Mesodermal cell (in vitro differentiated cells): ENCODE measurements around the gene TRIM8.
A peak's percentile ranks its signal among the peaks of the same experiment; 100 is the strongest.

Experiments
- H3K27ac ChIP-seq: 2 replicates; pipeline ENCODE4 v1.7.0; 2013; ENCODE audit warnings: mild to moderate bottlenecking, low read depth, low read length, moderate library complexity; ENCODE audit not compliant: severe bottlenecking
- H3K36me3 ChIP-seq: 2 replicates; pipeline ENCODE4 v1.7.1; 2013; ENCODE audit warnings: mild to moderate bottlenecking, low read length, moderate library complexity; ENCODE audit not compliant: control insufficient read depth, insufficient read depth
- H3K4me1 ChIP-seq: one replicate; pipeline ENCODE4 v1.7.1; 2013; ENCODE audit warnings: mild to moderate bottlenecking, low read length; ENCODE audit not compliant: insufficient read depth, control insufficient read depth, poor library complexity, severe bottlenecking
- H3K4me3 ChIP-seq: 2 replicates; pipeline ENCODE4 v1.7.0; 2013; ENCODE audit warnings: low read length, control low read depth, mild to moderate bottlenecking; ENCODE audit not compliant: insufficient read depth, poor library complexity, severe bottlenecking; ENCODE audit errors: extremely low read depth
- H3K9me3 ChIP-seq: 2 replicates; pipeline ENCODE4 v1.7.1; 2013; ENCODE audit warnings: mild to moderate bottlenecking, low read length, moderate library complexity; ENCODE audit not compliant: control insufficient read depth
- WGBS, 2 experiments: methylation state at CpG; one replicate each; pipeline ENCODE4 v1.1.5; 2013; ENCODE audit warnings: missing lambda C conversion rate in 2 of 2; ENCODE audit not compliant: insufficient coverage in 2 of 2; 5-methylcytosine and 5-hydroxymethylcytosine counted together

TRIM8 gene

GRCh38 chr10:102603946-102604345 is 40.3 kb upstream of the TRIM8 start:
- 83 to 89% methylated on average over 4 to 7 of the region's 7 CpGs for WGBS, 2 experiments
- H3K4me1 ChIP-seq: peaks cover 61% of the 10 kb centered on the region
- no peaks in the 10 kb centered on the region for H3K9me3 ChIP-seq
- H3K4me3 ChIP-seq: no peak overlapping the region
- peak overlapping the region; percentile 85 for H3K27ac ChIP-seq
- H3K36me3 ChIP-seq: peaks cover 64% of the 10 kb centered on the region

- Histone ChIP-seq H3K4me3 (no peak overlapping the region), H3K36me3 (peaks cover 60% of the 10 kb centered on the region), H3K27ac (peak overlapping the region; percentile 85), H3K9me3 (no peaks in the 10 kb centered on the region), H3K4me1 (peaks cover 57% of the 10 kb centered on the region)
- 93 to 100% methylated on average over 1 to 2 of the region's 6 CpGs for WGBS, 2 experiments
These were observed 39.8 kb upstream of the TRIM8 start for GRCh38 chr10:102604439-102604841.

GRCh38 chr10:102605712-102606111 is 38.6 kb upstream of the TRIM8 start:
- H3K9me3 ChIP-seq: no peaks in the 10 kb centered on the region
- H3K4me1 ChIP-seq: peaks cover 50% of the 10 kb centered on the region
- H3K36me3 ChIP-seq: peaks cover 56% of the 10 kb centered on the region
- 88 to 90% methylated on average over 2 to 5 of the region's 5 CpGs for WGBS, 2 experiments
- H3K4me3 ChIP-seq: no peak overlapping the region
- H3K27ac ChIP-seq: no peak overlapping the region

- Histone ChIP-seq H3K9me3 (no peaks in the 10 kb centered on the region), H3K36me3 (peaks cover 47% of the 10 kb centered on the region), H3K4me3 (no peak overlapping the region), H3K4me1 (peaks cover 52% of the 10 kb centered on the region), H3K27ac (no peak overlapping the region)
- WGBS, 2 experiments: 83 to 86% methylated on average over 1 to 2 of the region's 2 CpGs
These were observed 35.8 kb upstream of the TRIM8 start for GRCh38 chr10:102608487-102608886.

GRCh38 chr10:102610441-102610887 is 33.8 kb upstream of the TRIM8 start:
- Histone ChIP-seq H3K4me1 (peaks cover 56% of the 10 kb centered on the region), H3K9me3 (no peaks in the 10 kb centered on the region), H3K27ac (peak overlapping the region; percentile 51), H3K4me3 (no peak overlapping the region), H3K36me3 (peaks cover 44% of the 10 kb centered on the region)
- WGBS, 2 experiments: 87 to 93% methylated on average over 7 to 10 of the region's 10 CpGs

DNA sequence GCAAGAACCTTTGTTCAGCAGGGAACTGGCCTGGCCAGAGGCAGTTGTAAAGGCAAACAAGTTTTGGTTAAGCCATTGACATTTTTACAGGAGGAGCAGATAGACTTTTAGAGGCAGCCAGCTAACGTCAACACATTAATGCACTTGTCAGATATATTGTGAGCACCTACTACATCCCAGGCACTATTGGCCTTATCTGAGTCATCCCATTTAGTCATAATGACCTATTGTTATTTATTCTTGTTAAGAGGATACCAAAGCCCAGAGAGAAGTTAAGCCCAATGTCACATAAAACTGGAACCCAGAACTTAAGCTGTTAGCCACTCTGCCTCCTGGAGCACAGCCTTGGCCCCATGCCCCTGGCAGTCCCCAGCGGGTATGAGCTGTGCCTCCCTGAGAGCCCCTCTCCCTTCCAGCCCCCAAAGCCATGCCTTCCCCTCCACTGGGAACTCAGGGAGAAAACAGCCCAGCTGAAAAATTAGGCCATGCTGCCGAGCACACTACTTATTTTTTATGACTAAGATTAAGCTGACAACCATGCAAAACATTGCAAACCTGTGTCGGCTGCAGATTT is 32.7 kb upstream of the TRIM8 start:
- Histone ChIP-seq H3K27ac (peak overlapping the region; percentile 51), H3K36me3 (peaks cover 41% of the 10 kb centered on the region)

GRCh38 chr10:102612964-102613275 is 31.4 kb upstream of the TRIM8 start:
- H3K4me1 ChIP-seq: peaks cover 56% of the 10 kb centered on the region
- no peak overlapping the region for H3K4me3 ChIP-seq
- 94 to 96% methylated on average over 7 to 8 of the region's 8 CpGs for WGBS, 2 experiments
- H3K36me3 ChIP-seq: peaks cover 52% of the 10 kb centered on the region
- no peaks in the 10 kb centered on the region for H3K9me3 ChIP-seq
- peak overlapping the region; percentile 51 for H3K27ac ChIP-seq

More for the DNA sequence above, 32.7 kb upstream of the TRIM8 start:
- Histone ChIP-seq H3K9me3 (no peaks in the 10 kb centered on the region), H3K4me3 (no peak overlapping the region), H3K4me1 (peaks cover 55% of the 10 kb centered on the region)
- 83 to 94% methylated on average over 2 of the region's 4 CpGs for WGBS, 2 experiments

DNA sequence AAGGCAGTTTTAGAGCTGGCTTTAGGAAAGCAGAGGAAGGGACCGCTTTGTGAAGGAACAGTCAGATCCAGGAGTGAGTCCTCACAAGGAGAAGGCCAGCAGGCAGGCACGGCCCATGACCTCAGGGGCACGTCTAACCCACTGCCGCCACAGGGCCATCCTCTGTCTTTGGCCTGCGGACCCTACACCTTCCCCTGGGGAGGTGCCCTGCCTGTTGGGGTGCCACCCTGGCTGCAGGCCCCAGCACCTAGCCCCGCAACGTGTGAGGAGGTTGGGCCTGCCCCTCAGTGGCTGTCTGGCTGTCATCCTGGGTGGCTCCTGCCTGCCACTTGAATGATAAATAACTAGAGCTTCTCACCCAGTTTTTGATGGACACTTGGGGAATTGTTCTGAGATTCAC is 31.0 kb upstream of the TRIM8 start:
- H3K9me3 ChIP-seq: no peaks in the 10 kb centered on the region
- peak overlapping the region; percentile 64 for H3K27ac ChIP-seq
- 97% methylated on average over 7 of the region's 7 CpGs for WGBS, 2 experiments
- peaks cover 56% of the 10 kb centered on the region for H3K36me3 ChIP-seq
- H3K4me1 ChIP-seq: peaks cover 56% of the 10 kb centered on the region
- H3K4me3 ChIP-seq: no peak overlapping the region

- whole genome bisulfite sequencing, 2 experiments: 91% methylated on average over 8 of the region's 8 CpGs
- Histone ChIP-seq H3K27ac (peak overlapping the region; percentile 64), H3K4me1 (peaks cover 56% of the 10 kb centered on the region), H3K9me3 (no peaks in the 10 kb centered on the region), H3K36me3 (peaks cover 59% of the 10 kb centered on the region), H3K4me3 (no peak overlapping the region)
These were observed 30.5 kb upstream of the TRIM8 start for GRCh38 chr10:102613785-102614184.

- Histone ChIP-seq H3K4me1 (peaks cover 65% of the 10 kb centered on the region), H3K27ac (no peak overlapping the region), H3K36me3 (peaks cover 61% of the 10 kb centered on the region), H3K4me3 (no peak overlapping the region), H3K9me3 (no peaks in the 10 kb centered on the region)
- WGBS, 2 experiments: 81 to 94% methylated on average over 2 to 3 of the region's 5 CpGs
These were observed 29.4 kb upstream of the TRIM8 start for GRCh38 chr10:102614888-102615287.

DNA sequence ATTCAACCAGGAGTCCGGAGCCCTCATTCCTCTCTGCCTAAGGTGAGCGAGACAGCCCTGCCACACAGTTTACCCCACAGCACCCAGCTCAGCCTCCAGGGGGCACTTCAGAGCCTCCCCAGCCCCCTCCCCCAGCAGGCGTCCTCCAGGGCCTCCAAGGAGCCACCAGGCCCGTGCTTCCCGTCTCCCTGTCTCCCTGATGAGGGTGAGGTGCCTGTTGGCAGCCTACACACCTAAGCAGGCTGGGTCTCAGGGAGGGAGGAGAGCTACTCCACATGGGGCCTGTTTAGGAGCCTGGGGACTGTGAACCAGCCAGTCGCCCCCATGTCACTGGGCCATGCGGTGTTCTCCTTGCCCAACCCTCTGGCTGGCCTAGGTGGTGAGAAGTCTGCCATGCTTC is 28.9 kb upstream of the TRIM8 start:
- Histone ChIP-seq H3K36me3 (peaks cover 60% of the 10 kb centered on the region), H3K27ac (no peak overlapping the region), H3K9me3 (no peaks in the 10 kb centered on the region), H3K4me1 (peaks cover 67% of the 10 kb centered on the region), H3K4me3 (no peak overlapping the region)
- WGBS, 2 experiments: 75 to 100% methylated on average over 3 to 5 of the region's 7 CpGs
